ENCODE measurements around the gene PHF11.

PHF11 gene

DNA sequence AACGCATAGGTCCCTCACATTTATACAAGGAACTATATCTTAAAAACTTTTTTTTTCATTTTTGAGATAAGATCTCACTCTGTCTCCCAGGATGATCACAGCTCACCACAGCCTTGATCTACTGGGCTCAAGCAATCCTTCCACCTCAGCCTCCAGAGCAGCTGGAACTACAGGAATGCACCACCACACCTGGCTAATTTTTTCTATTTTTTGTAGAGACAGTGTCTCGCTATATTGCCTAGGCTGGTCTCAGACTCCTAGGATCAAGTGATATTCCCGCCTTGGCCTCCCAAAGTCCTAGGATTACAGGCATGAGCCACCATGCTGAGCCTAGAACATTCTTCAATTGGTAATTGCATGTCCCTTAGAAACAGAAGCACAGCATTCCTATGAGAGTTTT is 47.9 kb downstream of the PHF11 start:
- TF ChIP-seq CTCF (conservative IDR thresholded peaks at IDR 0.05; ENCODE audit: low read length), result no peak
- DNase-seq (ENCODE audit: low read depth), result no peak
- no peak overlapping the region for H3K4me3 ChIP-seq (ENCODE audit: low read length)

DNA sequence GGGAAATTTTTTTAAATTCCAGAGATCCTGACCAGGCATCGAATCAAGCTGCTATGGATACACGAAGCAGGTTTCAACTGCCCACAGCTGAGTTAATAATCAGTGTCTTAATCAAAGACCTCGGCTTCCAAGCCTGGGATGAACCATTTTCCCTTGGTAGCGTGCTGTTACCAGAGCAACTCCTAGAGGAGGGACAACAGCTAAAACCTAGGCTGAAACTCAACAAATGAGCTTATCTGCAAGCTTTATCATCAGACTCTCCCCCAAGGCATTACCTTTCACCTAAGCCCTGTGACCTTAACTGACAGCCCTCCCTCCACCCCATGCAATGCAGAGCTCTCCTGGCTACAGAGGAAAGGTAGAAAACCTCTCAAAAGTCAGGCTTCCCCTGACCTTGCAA is 49.9 kb downstream of the PHF11 start:
- H3K4me3 ChIP-seq (ENCODE audit: low read length), result no peak overlapping the region
- TF ChIP-seq CTCF (conservative IDR thresholded peaks at IDR 0.05; ENCODE audit: low read length), result no peak
- DNase-seq (ENCODE audit: low read depth), result no peak

DNA sequence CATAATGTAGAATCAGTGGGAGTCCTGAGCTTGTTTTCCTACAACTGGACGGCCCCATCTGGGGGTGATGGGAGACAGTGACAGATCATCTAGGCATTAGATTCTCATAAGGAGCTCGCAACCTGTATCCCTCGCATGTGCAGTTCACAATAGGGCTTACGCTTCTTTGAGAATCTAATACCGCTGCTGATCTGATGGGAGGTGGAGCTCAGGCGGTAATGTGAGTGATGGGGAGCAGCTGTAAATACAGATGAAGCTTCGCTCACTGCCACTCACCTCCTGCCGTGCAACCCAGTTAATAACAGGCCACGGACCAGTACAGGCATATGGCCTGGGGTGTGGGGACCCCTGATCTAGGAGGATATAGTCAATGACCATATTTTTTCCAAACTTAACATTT is 50.8 kb downstream of the PHF11 start:
- DNase-seq (ENCODE audit: low read depth), result no peak
- no peak overlapping the region for H3K4me3 ChIP-seq (ENCODE audit: low read length)
- TF ChIP-seq CTCF (conservative IDR thresholded peaks at IDR 0.05; ENCODE audit: low read length), result no peak

- no peak; the same call in 1 of the 2 replicates for TF ChIP-seq CTCF (conservative IDR thresholded peaks at IDR 0.05; ENCODE audit: low read length)
- no peak overlapping the region for H3K4me3 ChIP-seq (ENCODE audit: low read length)
- no peak for DNase-seq (ENCODE audit: low read depth)
Measured at GRCh38 chr13:49549289-49549688, 53.5 kb downstream of the PHF11 start.

- TF ChIP-seq CTCF (conservative IDR thresholded peaks at IDR 0.05; ENCODE audit: low read length), result no peak
- no peak for DNase-seq (ENCODE audit: low read depth)
- H3K4me3 ChIP-seq (ENCODE audit: low read length), result no peak overlapping the region
Measured at GRCh38 chr13:49550942-49551644, 55.3 kb downstream of the PHF11 start.

DNA sequence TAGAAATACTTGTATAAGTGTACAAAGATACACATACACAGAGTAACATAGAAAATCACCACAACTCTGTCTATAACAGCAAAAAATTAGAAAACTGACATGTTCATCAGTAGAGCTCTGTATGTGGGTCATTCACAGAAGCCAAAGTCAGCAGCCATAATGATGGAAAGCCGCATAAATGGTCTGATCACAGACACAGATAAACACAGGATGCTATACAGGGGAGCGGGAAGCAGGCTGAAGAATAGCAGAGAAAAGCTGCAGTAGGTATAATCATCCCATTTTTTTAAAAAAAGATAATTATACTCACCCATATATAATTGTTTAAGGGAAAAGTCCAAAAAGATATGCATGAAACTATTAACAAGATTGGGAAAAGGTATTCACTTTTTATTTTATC is 58.1 kb downstream of the PHF11 start:
- no peak for TF ChIP-seq CTCF (conservative IDR thresholded peaks at IDR 0.05; ENCODE audit: low read length)
- no peak overlapping the region for H3K4me3 ChIP-seq (ENCODE audit: low read length)
- DNase-seq (ENCODE audit: low read depth), result no peak

DNA sequence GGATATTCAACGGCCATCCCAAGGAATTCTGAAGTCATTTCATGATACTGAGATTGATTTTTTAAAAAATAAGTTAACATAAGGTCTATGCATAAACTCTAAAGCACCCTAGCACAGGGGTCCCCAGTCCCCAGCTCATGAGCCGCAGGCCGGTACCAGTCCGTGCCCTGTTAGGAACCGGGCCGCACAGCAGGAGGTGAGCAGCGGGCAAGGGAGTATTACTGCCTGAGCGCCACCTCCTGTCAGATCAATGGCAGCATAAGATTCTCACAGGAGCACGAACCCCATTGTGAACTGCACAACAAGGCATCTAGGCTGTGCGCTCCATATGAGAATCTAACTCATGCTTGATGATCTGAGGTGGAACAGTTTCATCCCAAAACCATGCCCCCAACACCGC is 58.6 kb downstream of the PHF11 start:
- no peak for DNase-seq (ENCODE audit: low read depth)
- no peak for TF ChIP-seq CTCF (conservative IDR thresholded peaks at IDR 0.05; ENCODE audit: low read length)
- no peak overlapping the region for H3K4me3 ChIP-seq (ENCODE audit: low read length)

Measured in AG10803 (cell line).